ENCODE results near the gene MAP4K5.
"Not testable (repeated sequence)": the region's sequence is repeated elsewhere in the genome, so short reads cannot be mapped to it uniquely, and the experiment has no call there.

Gene MAP4K5

GRCh38 chr14:50512463-50512862, 19.9 kb downstream of the MAP4K5 start:
- Histone ChIP-seq H3K36me3 (no peaks in the 10 kb centered on the region; the same call in 1 of the 2 replicates), H3K9me3 (ENCODE audit: severe bottlenecking) (no peaks in the 10 kb centered on the region), H3K27ac (no peak overlapping the region), H3K27me3 (ENCODE audit: insufficient read depth, low read depth, severe bottlenecking) (no peaks in the 10 kb centered on the region), H3K4me3 (ENCODE audit: low read depth, low read length) (no peak overlapping the region)
- DNase-seq = no peak
- TF ChIP-seq CTCF (IDR thresholded peaks at IDR 0.05; ENCODE audit: low read depth, low read length) = no peak

GRCh38 chr14:50510157-50510556, 22.2 kb downstream of the MAP4K5 start:
- H3K36me3 ChIP-seq = no peaks in the 10 kb centered on the region; the same call in 1 of the 2 replicates
- H3K27me3 ChIP-seq (ENCODE audit: insufficient read depth, low read depth, severe bottlenecking) = no peaks in the 10 kb centered on the region
- DNase-seq = no peak
- H3K4me3 ChIP-seq (ENCODE audit: low read depth, low read length) = no peak overlapping the region
- no peak for TF ChIP-seq CTCF (IDR thresholded peaks at IDR 0.05; ENCODE audit: low read depth, low read length)
- H3K9me3 ChIP-seq (ENCODE audit: severe bottlenecking) = no peaks in the 10 kb centered on the region
- H3K27ac ChIP-seq = no peak overlapping the region

- not testable (repeated sequence) for H3K4me3 ChIP-seq (ENCODE audit: low read depth, low read length); DNase-seq; H3K27me3 ChIP-seq (ENCODE audit: insufficient read depth, low read depth, severe bottlenecking); H3K9me3 ChIP-seq (ENCODE audit: severe bottlenecking); H3K27ac ChIP-seq
- H3K36me3 ChIP-seq = peaks cover 13% of the 10 kb centered on the region
Measured at GRCh38 chr14:50507078-50507477, 25.3 kb downstream of the MAP4K5 start.

GRCh38 chr14:50501642-50502041, 30.7 kb downstream of the MAP4K5 start:
- TF ChIP-seq CTCF (IDR thresholded peaks at IDR 0.05; ENCODE audit: low read depth, low read length) = no peak
- Histone ChIP-seq H3K36me3 (peaks cover 13% of the 10 kb centered on the region), H3K4me3 (ENCODE audit: low read depth, low read length) (no peak overlapping the region), H3K27ac (no peak overlapping the region), H3K27me3 (ENCODE audit: insufficient read depth, low read depth, severe bottlenecking) (no peaks in the 10 kb centered on the region), H3K9me3 (ENCODE audit: severe bottlenecking) (no peaks in the 10 kb centered on the region)
- no peak for DNase-seq

- no peak for TF ChIP-seq CTCF (IDR thresholded peaks at IDR 0.05; ENCODE audit: low read depth, low read length)
- no peak overlapping the region for H3K4me3 ChIP-seq (ENCODE audit: low read depth, low read length)
- no peak overlapping the region for H3K27ac ChIP-seq
- DNase-seq = no peak
- no peaks in the 10 kb centered on the region for H3K27me3 ChIP-seq (ENCODE audit: insufficient read depth, low read depth, severe bottlenecking)
- H3K9me3 ChIP-seq (ENCODE audit: severe bottlenecking) = no peaks in the 10 kb centered on the region
- no peaks in the 10 kb centered on the region; the same call in 1 of the 2 replicates for H3K36me3 ChIP-seq
Measured at GRCh38 chr14:50497351-50497750, 35.0 kb downstream of the MAP4K5 start.

- Histone ChIP-seq H3K27ac (no peak overlapping the region), H3K27me3 (ENCODE audit: insufficient read depth, low read depth, severe bottlenecking) (no peaks in the 10 kb centered on the region), H3K9me3 (ENCODE audit: severe bottlenecking) (no peaks in the 10 kb centered on the region), H3K4me3 (ENCODE audit: low read depth, low read length) (no peak overlapping the region), H3K36me3 (no peaks in the 10 kb centered on the region)
- no peak for DNase-seq
- no peak for TF ChIP-seq CTCF (IDR thresholded peaks at IDR 0.05; ENCODE audit: low read depth, low read length)
Measured at GRCh38 chr14:50489851-50490250, 42.5 kb downstream of the MAP4K5 start.
